ENCODE measurements around the gene ABCC6. TPM values are rescaled to one million over a fixed set of nuclear protein-coding genes. Genes with fewer than 3 reads are reported as not detected.
A peak's percentile ranks its signal among the peaks of the same experiment; 100 is the strongest.

ABCC6 gene
- total RNA-seq, 1 experiment from 2014 or later: 44.6 TPM

DNA sequence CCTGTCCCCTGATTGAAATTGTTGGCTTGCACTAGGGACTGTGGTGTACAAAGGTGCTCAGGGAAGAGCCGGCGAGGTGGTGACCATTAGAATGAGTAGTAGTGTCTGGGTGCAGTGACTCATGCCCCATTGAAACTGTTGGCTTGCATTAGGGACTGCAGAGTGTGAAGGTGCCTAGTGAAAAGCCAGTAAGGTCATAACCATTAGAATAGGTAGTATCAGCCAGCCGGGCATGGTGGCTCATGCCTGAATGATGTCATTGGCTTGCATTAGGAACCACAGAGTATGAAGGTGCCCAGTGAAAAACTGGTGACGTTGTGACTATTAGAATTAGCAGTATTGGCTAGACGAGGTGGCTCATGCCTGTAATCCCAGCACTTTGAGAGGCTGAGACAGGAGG is 78.9 kb downstream of the ABCC6 start:
- Mint-ChIP-seq H3K4me3 (ENCODE audit: unreplicated experiment) (no peak overlapping the region), H3K27ac (ENCODE audit: unreplicated experiment) (no peak overlapping the region), H3K27me3 (ENCODE audit: insufficient read depth, unreplicated experiment) (no peaks in the 10 kb centered on the region), H3K9me3 (ENCODE audit: unreplicated experiment) (no peaks in the 10 kb centered on the region), H3K36me3 (ENCODE audit: insufficient read depth, unreplicated experiment) (peaks cover 29% of the 10 kb centered on the region), H3K4me1 (ENCODE audit: low read depth, unreplicated experiment) (no peaks in the 10 kb centered on the region)
- Histone ChIP-seq H3K36me3 (ENCODE audit: control insufficient read depth, insufficient read depth, low read length) (no peaks in the 10 kb centered on the region), H3K4me3 (ENCODE audit: low read depth, low read length) (no peak overlapping the region), H3K4me1 (no peaks in the 10 kb centered on the region), H3K27me3 (replicated peaks; ENCODE audit: control insufficient read depth, insufficient read depth, low read length) (no peaks in the 10 kb centered on the region), H3K9me3 (no peaks in the 10 kb centered on the region)
- intact Hi-C loops (cut with micrococcal nuclease; ENCODE audit: unreplicated experiment): no loop called here
- no TSS peak for BruUV-seq (replicated peaks)
- TF ChIP-seq, protein P1, sequence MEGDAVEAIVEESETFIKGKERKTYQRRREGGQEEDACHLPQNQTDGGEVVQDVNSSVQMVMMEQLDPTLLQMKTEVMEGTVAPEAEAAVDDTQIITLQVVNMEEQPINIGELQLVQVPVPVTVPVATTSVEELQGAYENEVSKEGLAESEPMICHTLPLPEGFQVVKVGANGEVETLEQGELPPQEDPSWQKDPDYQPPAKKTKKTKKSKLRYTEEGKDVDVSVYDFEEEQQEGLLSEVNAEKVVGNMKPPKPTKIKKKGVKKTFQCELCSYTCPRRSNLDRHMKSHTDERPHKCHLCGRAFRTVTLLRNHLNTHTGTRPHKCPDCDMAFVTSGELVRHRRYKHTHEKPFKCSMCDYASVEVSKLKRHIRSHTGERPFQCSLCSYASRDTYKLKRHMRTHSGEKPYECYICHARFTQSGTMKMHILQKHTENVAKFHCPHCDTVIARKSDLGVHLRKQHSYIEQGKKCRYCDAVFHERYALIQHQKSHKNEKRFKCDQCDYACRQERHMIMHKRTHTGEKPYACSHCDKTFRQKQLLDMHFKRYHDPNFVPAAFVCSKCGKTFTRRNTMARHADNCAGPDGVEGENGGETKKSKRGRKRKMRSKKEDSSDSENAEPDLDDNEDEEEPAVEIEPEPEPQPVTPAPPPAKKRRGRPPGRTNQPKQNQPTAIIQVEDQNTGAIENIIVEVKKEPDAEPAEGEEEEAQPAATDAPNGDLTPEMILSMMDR (IDR thresholded peaks at IDR 0.05; ENCODE audit: insufficient read depth in 1 of 2, low read depth in 1 of 2, low read length in 1 of 2, severe bottlenecking in 1 of 2, unreplicated experiment in 1 of 2): no peak
- ChIA-PET CTCF (no interaction called here), POLR2A (no interaction called here)
- no peak for DNase-seq

DNA sequence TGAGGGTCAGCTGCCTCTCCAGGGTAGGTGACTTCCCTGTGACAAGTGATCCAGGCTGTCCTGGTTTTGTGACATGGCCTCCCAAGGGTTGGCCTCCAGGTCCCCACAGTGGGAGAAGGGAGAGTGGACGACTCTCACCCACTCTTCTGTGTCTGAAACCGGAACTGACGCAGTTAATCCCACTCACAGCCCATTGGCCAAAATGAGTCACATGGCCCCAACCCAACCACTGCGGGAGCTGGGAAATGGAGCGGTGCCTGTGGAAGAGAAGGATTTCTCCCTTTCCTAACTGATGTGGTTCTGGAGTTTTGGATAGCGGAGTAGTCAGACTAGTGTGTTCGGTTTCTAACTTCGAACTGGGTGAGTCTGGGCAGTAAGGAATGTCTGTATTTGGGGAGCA is 79.4 kb downstream of the ABCC6 start:
- H3K4me1 Mint-ChIP-seq (ENCODE audit: low read depth, unreplicated experiment): no peaks in the 10 kb centered on the region
- H3K4me3 Mint-ChIP-seq (ENCODE audit: unreplicated experiment): no peak overlapping the region
- Histone ChIP-seq H3K4me1 (no peaks in the 10 kb centered on the region), H3K36me3 (ENCODE audit: control insufficient read depth, insufficient read depth, low read length) (no peaks in the 10 kb centered on the region), H3K4me3 (ENCODE audit: low read depth, low read length) (no peak overlapping the region), H3K27me3 (replicated peaks; ENCODE audit: control insufficient read depth, insufficient read depth, low read length) (no peaks in the 10 kb centered on the region), H3K9me3 (no peaks in the 10 kb centered on the region)
- peaks cover 33% of the 10 kb centered on the region for H3K36me3 Mint-ChIP-seq (ENCODE audit: insufficient read depth, unreplicated experiment)
- intact Hi-C loops (cut with micrococcal nuclease; ENCODE audit: unreplicated experiment): no loop called here
- no peaks in the 10 kb centered on the region for H3K27me3 Mint-ChIP-seq (ENCODE audit: insufficient read depth, unreplicated experiment)
- ChIA-PET CTCF (interaction anchor here (0.9 to 1.8 kb wide), 2 partner anchors 256 to 366 kb away, joined by 3 to 6 read pairs; partner anchors contain the start of gene CEP20), POLR2A (no interaction called here)
- DNase-seq: no peak
- no peak overlapping the region for H3K27ac Mint-ChIP-seq (ENCODE audit: unreplicated experiment)
- no TSS peak for BruUV-seq (replicated peaks)
- no peaks in the 10 kb centered on the region for H3K9me3 Mint-ChIP-seq (ENCODE audit: unreplicated experiment)
- TF ChIP-seq, protein P1 (IDR thresholded peaks at IDR 0.05; ENCODE audit: insufficient read depth in 1 of 2, low read depth in 1 of 2, low read length in 1 of 2, severe bottlenecking in 1 of 2, unreplicated experiment in 1 of 2): no peak

DNA sequence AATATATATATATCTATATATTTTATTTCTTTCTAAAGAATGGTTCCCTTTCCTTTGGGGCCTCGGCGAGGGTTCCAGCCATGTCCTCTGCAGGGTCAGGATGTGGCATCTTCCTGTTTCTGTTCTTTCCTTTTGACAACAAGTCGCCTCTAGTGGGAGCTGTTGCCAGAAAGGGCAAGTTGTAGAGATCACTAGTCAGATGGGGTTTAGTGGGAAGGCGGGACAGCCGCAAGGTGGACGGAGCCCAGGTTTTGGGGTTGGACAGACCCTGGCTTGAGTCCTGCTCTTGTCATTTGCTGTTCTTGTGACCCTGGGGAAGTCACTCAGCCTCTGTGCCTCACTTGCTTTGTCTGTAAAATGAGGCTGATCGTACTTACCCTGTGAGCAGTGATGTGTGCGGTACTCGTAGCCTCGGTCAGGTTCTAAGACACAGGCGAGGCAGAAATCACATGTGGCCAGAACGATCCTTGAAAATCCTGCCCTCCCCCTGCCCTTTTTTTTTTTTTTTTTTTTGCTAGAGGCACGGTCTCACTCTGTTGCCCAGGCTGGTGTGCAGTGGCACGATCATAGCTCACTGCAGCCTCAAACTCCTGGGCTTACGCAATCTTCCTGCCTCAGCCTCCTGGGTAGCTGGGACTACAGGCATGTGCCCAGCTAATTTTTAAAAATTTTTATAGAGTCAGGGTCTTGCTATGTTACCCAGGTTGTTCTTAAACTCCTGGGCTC is 80.1 kb downstream of the ABCC6 start:
- DNase-seq: peak in 1 of 2 experiments; percentile 40
- Histone ChIP-seq H3K27me3 (replicated peaks; ENCODE audit: control insufficient read depth, insufficient read depth, low read length) (no peaks in the 10 kb centered on the region), H3K4me3 (ENCODE audit: low read depth, low read length) (no peak overlapping the region), H3K4me1 (no peaks in the 10 kb centered on the region), H3K36me3 (ENCODE audit: control insufficient read depth, insufficient read depth, low read length) (no peaks in the 10 kb centered on the region), H3K9me3 (no peaks in the 10 kb centered on the region)
- ChIA-PET POLR2A (no interaction called here), CTCF (interaction anchor here (0.9 to 1.8 kb wide), 2 partner anchors 255 to 366 kb away, joined by 3 to 6 read pairs; partner anchors contain the start of gene CEP20)
- Mint-ChIP-seq H3K27me3 (ENCODE audit: insufficient read depth, unreplicated experiment) (no peaks in the 10 kb centered on the region), H3K4me3 (ENCODE audit: unreplicated experiment) (no peak overlapping the region), H3K4me1 (ENCODE audit: low read depth, unreplicated experiment) (no peaks in the 10 kb centered on the region), H3K9me3 (ENCODE audit: unreplicated experiment) (no peaks in the 10 kb centered on the region), H3K36me3 (ENCODE audit: insufficient read depth, unreplicated experiment) (peaks cover 37% of the 10 kb centered on the region), H3K27ac (ENCODE audit: unreplicated experiment) (no peak overlapping the region)
- intact Hi-C loops (cut with micrococcal nuclease; ENCODE audit: unreplicated experiment): no loop called here
- no TSS peak for BruUV-seq (replicated peaks)
- TF ChIP-seq, protein P1 (IDR thresholded peaks at IDR 0.05; ENCODE audit: insufficient read depth in 1 of 2, low read depth in 1 of 2, low read length in 1 of 2, severe bottlenecking in 1 of 2, unreplicated experiment in 1 of 2): peak; percentile 28 to 46

Measured in Caco-2 (cell line).